Ecto neural progenitor cell (in vitro differentiated cells): ENCODE data around the gene HNRNPAB.

Experiments
- DNase-seq: peaks from one replicate; pipeline ENCODE4 v3.0.0-alpha.2; 2018; ENCODE audit warnings: low spot score

Gene HNRNPAB

DNA sequence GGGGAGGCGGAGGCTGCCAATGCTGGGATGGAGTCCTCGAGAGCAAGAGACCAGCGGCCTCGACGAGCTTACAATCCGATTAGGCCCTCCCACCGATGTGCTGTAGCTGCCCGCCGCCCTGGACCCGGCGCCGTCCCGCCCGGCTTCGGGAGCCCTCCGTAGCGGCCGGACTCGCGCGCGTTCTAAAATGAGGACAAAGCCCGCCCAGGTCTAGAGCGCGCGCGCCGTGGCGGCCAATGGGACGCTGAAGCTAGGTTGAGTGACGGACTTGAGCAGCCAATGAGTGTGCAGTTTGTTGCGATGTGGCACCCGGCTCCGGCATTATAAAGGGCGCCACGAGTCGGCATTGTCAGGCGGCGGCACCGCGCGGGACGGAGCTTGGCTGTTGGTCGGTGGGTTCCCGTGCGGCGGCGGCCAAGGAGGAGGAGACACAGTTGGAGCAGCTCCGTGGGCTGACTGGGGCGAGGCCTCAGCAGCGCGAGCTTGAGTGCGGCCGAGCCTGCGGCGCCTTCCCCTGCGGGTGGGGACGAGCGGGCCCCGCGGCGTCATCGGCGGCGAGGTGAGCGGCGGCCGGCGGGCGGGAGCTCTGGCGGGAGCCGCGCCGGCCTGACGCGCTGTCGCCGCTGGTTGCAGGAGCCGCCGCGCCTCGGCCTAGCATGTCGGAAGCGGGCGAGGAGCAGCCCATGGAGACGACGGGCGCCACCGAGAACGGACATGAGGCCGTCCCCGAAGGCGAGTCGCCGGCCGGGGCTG is at the start of gene HNRNPAB:
Gene HNRNPAB (plus strand): TSS at position 352 of the 753 bp plus-strand sequence. CDS start 305 bp downstream, at position 657.
- peak; percentile 98 for DNase-seq

DNA sequence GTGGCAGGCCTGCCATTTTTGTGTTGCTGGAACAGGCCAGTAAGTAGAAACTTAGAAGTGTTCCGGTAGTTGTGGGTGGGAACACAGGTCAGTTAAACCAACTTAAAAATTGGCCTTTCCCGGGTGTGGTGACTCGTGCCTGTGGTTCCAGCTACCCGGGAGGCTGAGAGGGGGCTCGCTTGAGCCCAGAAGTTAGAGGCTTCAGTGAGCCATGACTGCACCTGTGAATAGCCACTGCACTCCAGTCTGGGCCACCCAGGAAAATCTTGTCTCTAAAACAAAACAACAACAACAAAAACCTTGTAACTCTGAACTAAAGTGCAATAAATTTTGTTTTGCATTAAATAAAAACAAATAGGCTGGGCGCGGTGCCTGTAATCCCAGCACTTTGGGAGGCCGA is 49.3 kb upstream of the HNRNPAB start:
- DNase-seq: no peak

GRCh38 chr5:178160176-178160575 is 44.2 kb upstream of the HNRNPAB start:
- no peak for DNase-seq

- DNase-seq: no peak
Observed at GRCh38 chr5:178162481-178162880, 41.9 kb upstream of the HNRNPAB start.

DNA sequence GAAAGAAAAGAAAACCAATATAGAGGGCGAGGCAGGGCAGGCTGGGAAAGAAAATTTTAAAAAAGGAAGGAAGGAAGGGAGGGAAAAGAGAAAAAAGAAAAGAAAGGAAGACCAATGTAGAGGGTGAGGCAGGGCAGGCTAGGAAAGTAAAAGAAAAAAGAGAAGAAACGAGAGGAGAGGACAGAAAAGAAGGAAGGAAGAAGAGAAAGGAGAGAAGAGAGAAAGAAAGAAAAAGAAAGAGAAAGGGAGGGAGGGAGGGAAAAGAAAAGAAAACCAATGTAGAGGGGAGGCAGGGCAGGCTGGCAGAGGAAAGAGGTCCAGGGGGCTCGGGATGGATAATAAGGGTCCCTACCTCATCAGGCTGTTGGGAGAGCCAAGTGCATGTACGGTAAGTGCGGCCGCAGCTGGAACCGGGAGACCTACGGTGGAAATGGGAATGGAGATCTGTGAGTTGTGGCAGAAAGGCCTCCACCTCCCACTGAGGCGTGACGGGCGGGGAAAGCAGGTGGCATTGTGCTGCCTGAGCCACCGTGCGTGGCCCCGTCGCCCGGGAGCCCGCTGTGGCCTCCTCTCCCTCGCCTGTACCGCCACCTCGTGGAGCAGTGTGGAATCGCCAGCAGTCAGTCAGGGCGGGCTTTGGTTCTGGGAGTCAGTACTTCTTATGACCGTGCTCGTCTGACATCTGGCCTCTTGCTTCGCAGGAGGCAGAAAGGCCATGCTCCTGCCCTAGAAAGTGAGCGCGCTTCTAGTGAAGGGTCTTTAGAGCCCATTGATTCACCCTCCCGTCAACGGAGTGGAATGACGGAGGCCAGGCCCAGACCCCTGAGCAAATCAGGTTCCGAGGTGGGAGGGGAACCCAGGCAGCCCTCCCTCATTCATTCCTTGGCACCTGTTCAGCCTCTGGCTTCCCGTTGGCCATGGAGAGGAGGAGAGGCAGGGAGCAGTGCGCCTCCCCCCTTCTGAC is 40.3 kb upstream of the HNRNPAB start:
- DNase-seq: peak; percentile 94

DNA sequence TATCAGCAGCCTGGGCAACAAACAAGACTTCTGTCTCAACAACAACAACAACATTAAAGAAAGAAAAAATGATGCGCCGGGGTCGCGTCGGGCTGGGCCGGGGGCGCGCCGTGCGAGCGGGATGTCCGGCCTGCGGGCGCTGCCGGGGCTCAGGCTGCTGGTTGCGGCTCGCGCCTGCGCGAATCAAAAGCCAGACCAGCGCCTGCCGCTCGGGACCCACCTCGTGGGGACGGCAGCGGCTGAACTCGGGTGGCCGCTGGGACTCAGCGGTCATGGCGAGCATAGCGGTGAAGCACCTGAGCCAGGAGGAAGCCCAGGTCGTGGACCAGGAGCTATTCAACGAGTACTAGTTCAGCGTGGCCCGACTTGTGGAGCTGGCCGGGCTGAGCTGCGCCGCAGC is 38.8 kb upstream of the HNRNPAB start:
- no peak for DNase-seq

DNA sequence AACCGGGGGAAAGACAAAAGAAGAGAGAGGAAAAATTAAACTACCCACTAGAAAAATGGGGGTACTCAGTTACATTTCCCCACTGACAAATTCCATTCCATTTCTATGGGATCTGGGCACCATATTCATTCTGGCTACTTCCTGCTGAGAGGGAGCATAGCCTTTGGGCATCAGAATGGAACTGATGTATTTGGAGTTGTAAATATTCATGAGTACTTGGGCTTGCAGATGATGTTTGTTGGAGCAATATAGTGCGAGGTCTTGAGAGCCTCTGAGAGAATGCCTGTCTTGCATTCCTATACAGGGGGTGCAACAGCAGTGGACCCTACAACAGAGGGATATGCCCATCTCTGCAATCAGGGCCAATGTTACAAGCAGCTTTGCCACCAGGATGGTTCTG is 33.9 kb upstream of the HNRNPAB start:
- no peak for DNase-seq

GRCh38 chr5:178174456-178174855 is 29.9 kb upstream of the HNRNPAB start:
- no peak for DNase-seq

DNA sequence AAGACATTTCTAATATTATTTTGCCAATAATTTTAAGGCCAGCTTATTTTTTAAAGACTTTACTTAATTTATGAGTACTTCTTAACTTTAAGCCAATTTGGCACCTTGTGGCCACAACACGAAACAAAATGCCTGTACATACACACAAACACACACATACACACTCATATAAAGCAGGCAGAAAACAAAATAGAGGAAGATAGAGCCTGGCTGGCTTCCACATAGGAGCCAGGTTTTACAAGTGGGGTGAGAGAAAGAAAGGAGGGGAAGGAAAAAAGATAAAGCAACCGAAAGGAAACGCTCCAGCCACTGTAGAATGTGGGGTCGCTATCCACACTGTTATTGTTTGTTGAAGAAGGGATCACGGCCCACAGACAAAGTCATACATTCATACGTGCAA is 27.5 kb upstream of the HNRNPAB start:
- DNase-seq: no peak

- DNase-seq: no peak
Observed at GRCh38 chr5:178177569-178177968, 26.8 kb upstream of the HNRNPAB start.

GRCh38 chr5:178180141-178180863 is 24.0 kb upstream of the HNRNPAB start:
- no peak for DNase-seq

- no peak for DNase-seq
Observed at GRCh38 chr5:178182158-178182876, 22.0 kb upstream of the HNRNPAB start.

DNA sequence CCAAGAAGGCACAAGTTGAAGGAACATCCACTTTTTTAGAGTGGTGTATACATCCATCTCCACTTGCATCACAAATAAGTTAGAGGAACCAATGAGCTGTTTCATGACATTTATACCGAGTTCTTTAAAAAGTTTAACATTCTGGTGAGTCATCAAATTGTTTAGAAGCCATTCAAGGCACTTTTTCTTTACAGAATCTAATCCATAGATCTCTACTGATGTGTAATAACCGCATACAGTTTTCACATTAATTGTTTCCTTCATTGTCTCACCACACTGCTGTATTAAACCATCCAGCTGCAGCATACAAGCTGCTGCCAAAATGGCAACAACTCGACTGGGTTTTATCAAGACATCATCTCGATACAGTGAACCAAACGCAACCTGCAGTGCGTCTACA is 17.9 kb upstream of the HNRNPAB start:
- DNase-seq: no peak

DNA sequence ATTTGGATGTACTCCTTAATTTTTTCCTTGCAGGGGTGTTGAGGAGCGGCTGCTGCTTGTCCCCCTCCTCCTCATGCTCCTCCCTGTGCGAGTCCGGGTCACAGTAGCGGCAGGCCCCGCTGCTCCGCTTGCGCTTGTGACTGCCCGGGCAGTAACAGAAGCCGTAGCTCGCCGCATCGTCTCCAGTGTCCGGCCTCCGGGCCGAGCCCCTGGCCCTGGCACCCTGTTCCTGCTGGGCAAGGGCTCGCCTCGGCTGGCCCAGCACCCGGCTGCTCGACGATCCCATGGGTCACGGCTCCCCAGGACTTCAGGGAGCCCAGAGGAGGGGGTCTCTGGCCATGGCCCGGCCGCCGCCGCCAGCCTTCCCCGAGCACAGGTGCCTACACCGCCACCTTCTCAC is 17.3 kb upstream of the HNRNPAB start, which contains the start of gene GMCL2:
Gene GMCL2 (minus strand): TSS at position 358 of the 400 bp plus-strand sequence. CDS start 72 bp downstream, at position 286.
- DNase-seq: no peak

- DNase-seq: no peak
Observed at GRCh38 chr5:178189433-178189832, 14.9 kb upstream of the HNRNPAB start.

- no peak for DNase-seq
Observed at GRCh38 chr5:178191661-178192060, 12.7 kb upstream of the HNRNPAB start.

DNA sequence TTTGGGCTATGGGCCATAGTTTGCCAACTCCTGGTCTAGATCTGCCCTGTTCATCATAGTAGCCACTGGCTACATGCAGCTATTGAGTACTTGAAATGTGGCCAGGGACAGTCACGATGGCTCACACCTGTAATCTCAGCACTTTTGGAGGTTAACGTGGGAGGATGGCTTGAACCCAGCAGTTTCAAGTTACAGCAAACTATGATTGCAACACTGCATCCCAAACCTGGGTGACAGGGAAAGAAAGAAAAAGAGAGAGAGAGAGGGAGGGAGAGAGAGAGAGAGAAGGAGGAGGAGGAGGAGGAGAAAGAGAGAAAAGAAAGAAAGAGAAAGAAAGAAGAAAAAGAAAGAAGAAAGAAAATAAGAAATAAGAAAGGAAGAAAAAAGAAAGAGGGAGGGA is 12.1 kb upstream of the HNRNPAB start:
- DNase-seq: no peak

GRCh38 chr5:178192787-178193186 is 11.5 kb upstream of the HNRNPAB start:
- DNase-seq: no peak

- DNase-seq: no peak
Observed at GRCh38 chr5:178193251-178193809, 11.0 kb upstream of the HNRNPAB start.

- DNase-seq: no peak
Observed at GRCh38 chr5:178194026-178194425, 10.3 kb upstream of the HNRNPAB start.

DNA sequence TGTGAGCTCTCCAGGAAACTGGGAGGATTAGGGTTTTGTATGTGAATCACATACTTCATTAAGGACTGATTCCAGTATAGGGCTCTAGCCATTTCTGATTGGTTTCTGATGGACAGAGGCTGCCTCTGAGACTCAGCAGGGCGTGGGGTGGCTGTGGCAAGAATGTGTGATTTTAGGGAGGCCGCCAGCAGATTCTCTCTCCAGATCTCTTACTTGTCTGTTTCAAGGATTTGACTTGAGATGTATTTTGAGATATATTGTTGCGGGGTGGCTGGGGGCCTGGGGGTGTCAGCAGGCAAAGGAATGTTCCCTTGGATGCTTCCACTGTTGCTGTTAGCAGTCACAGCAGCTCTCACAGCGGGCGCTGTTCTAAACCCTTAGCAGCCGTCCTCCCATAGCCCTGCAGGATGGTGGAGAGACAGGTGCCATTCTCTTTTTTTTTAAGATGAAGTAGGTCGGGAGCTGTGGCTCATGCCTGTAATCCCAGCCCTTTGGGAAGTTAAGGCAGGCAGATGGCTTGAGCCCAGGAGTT is 8.0 kb upstream of the HNRNPAB start:
- no peak for DNase-seq
